ENCODE data around the gene TRAF5.
A peak's percentile ranks its signal among the peaks of the same experiment; 100 is the strongest.

Gene TRAF5

GRCh38 chr1:211361202-211361601 is 34.6 kb downstream of the TRAF5 start:
- Mint-ChIP-seq H3K4me3 (no peak overlapping the region), H3K4me1 (ENCODE audit: low read depth in 2 of 2) (peaks cover 8 to 16% of the 10 kb centered on the region in 2 donors), H3K36me3 (ENCODE audit: insufficient read depth) (peaks cover 60% of the 10 kb centered on the region), H3K27me3 (no peaks in the 10 kb centered on the region), H3K27ac (no peak overlapping the region), H3K9me3 (no peaks in the 10 kb centered on the region)
- ATAC-seq (replicated peaks) = no peak
- DNase-seq = no peak

GRCh38 chr1:211369640-211370039 is 43.0 kb downstream of the TRAF5 start:
- no peak for ATAC-seq (replicated peaks)
- H3K9me3 Mint-ChIP-seq = no peaks in the 10 kb centered on the region
- H3K36me3 Mint-ChIP-seq (ENCODE audit: insufficient read depth) = peaks cover 49% of the 10 kb centered on the region
- no peak overlapping the region for H3K4me3 Mint-ChIP-seq
- DNase-seq = no peak
- peak overlapping the region in 1 of 2 donors; percentile 67 for H3K27ac Mint-ChIP-seq
- no peaks in the 10 kb centered on the region for H3K27me3 Mint-ChIP-seq
- H3K4me1 Mint-ChIP-seq (ENCODE audit: low read depth in 2 of 2) = peaks cover 0 to 21% of the 10 kb centered on the region in 2 donors

- H3K36me3 Mint-ChIP-seq (ENCODE audit: insufficient read depth) = peaks cover 54% of the 10 kb centered on the region
- no peaks in the 10 kb centered on the region for H3K27me3 Mint-ChIP-seq
- no peaks in the 10 kb centered on the region for H3K9me3 Mint-ChIP-seq
- DNase-seq = no peak
- no peak overlapping the region for H3K4me3 Mint-ChIP-seq
- ATAC-seq (replicated peaks) = no peak
- H3K27ac Mint-ChIP-seq = peak overlapping the region in 1 of 2 donors; percentile 87
- H3K4me1 Mint-ChIP-seq (ENCODE audit: low read depth in 2 of 2) = peaks cover 0 to 21% of the 10 kb centered on the region in 2 donors
These were observed 44.0 kb downstream of the TRAF5 start for GRCh38 chr1:211370669-211371068.

- H3K9me3 Mint-ChIP-seq = no peaks in the 10 kb centered on the region
- H3K4me1 Mint-ChIP-seq (ENCODE audit: low read depth in 2 of 2) = peaks cover 0 to 21% of the 10 kb centered on the region in 2 donors
- peaks cover 54% of the 10 kb centered on the region for H3K36me3 Mint-ChIP-seq (ENCODE audit: insufficient read depth)
- H3K27ac Mint-ChIP-seq = peak overlapping the region; percentile 41 to 44
- H3K4me3 Mint-ChIP-seq = no peak overlapping the region
- no peaks in the 10 kb centered on the region for H3K27me3 Mint-ChIP-seq
- no peak for ATAC-seq (replicated peaks)
- no peak for DNase-seq
These were observed 44.9 kb downstream of the TRAF5 start for GRCh38 chr1:211371406-211372105.

GRCh38 chr1:211372463-211372862 is 45.8 kb downstream of the TRAF5 start:
- Mint-ChIP-seq H3K27ac (peak overlapping the region in 1 of 2 donors; percentile 44), H3K27me3 (no peaks in the 10 kb centered on the region), H3K36me3 (ENCODE audit: insufficient read depth) (peaks cover 45% of the 10 kb centered on the region), H3K9me3 (no peaks in the 10 kb centered on the region), H3K4me1 (ENCODE audit: low read depth in 2 of 2) (peaks cover 0 to 22% of the 10 kb centered on the region in 2 donors), H3K4me3 (no peak overlapping the region)
- DNase-seq (no peak), ATAC-seq (replicated peaks) (no peak)

- DNase-seq (no peak), ATAC-seq (replicated peaks) (no peak)
- Mint-ChIP-seq H3K27ac (peak overlapping the region in 1 of 2 donors; percentile 80), H3K4me1 (ENCODE audit: low read depth in 2 of 2) (peaks cover 3 to 15% of the 10 kb centered on the region in 2 donors), H3K36me3 (ENCODE audit: insufficient read depth) (peaks cover 34% of the 10 kb centered on the region), H3K4me3 (no peak overlapping the region), H3K9me3 (no peaks in the 10 kb centered on the region), H3K27me3 (no peaks in the 10 kb centered on the region)
These were observed 48.6 kb downstream of the TRAF5 start for GRCh38 chr1:211375146-211375818.

- no peaks in the 10 kb centered on the region for H3K27me3 Mint-ChIP-seq
- peaks cover 3 to 15% of the 10 kb centered on the region in 2 donors for H3K4me1 Mint-ChIP-seq (ENCODE audit: low read depth in 2 of 2)
- ATAC-seq (replicated peaks) = no peak
- peak overlapping the region in 1 of 2 donors; percentile 80 for H3K27ac Mint-ChIP-seq
- peaks cover 27% of the 10 kb centered on the region for H3K36me3 Mint-ChIP-seq (ENCODE audit: insufficient read depth)
- no peaks in the 10 kb centered on the region for H3K9me3 Mint-ChIP-seq
- no peak for DNase-seq
- no peak overlapping the region for H3K4me3 Mint-ChIP-seq
These were observed 49.3 kb downstream of the TRAF5 start for GRCh38 chr1:211375949-211376348.

- peaks cover 5 to 16% of the 10 kb centered on the region in 2 donors for H3K4me1 Mint-ChIP-seq (ENCODE audit: low read depth in 2 of 2)
- no peak for ATAC-seq (replicated peaks)
These were observed 50.3 kb downstream of the TRAF5 start for GRCh38 chr1:211376807-211377470.

GRCh38 chr1:211377539-211378450 is 51.2 kb downstream of the TRAF5 start:
- ATAC-seq (replicated peaks) (no peak), DNase-seq (no peak)
- Mint-ChIP-seq H3K4me1 (ENCODE audit: low read depth in 2 of 2) (peaks cover 5 to 20% of the 10 kb centered on the region in 2 donors), H3K27me3 (no peaks in the 10 kb centered on the region), H3K9me3 (no peaks in the 10 kb centered on the region), H3K36me3 (ENCODE audit: insufficient read depth) (peaks cover 24% of the 10 kb centered on the region), H3K27ac (peak overlapping the region; percentile 3 to 32), H3K4me3 (no peak overlapping the region)

More at GRCh38 chr1:211376807-211377470, 50.3 kb downstream of the TRAF5 start:
- no peak for DNase-seq
- Mint-ChIP-seq H3K9me3 (no peaks in the 10 kb centered on the region), H3K36me3 (ENCODE audit: insufficient read depth) (peaks cover 25% of the 10 kb centered on the region), H3K27ac (peak overlapping the region; percentile 32 to 52), H3K27me3 (no peaks in the 10 kb centered on the region), H3K4me3 (no peak overlapping the region)

GRCh38 chr1:211378844-211379243 is 52.2 kb downstream of the TRAF5 start:
- Mint-ChIP-seq H3K36me3 (ENCODE audit: insufficient read depth) (peaks cover 25% of the 10 kb centered on the region), H3K4me1 (ENCODE audit: low read depth in 2 of 2) (peaks cover 13 to 31% of the 10 kb centered on the region in 2 donors), H3K27me3 (no peaks in the 10 kb centered on the region), H3K27ac (peak overlapping the region in 1 of 2 donors; percentile 3), H3K4me3 (no peak overlapping the region), H3K9me3 (no peaks in the 10 kb centered on the region)
- DNase-seq = no peak
- no peak for ATAC-seq (replicated peaks)

GRCh38 chr1:211379446-211379845 is 52.8 kb downstream of the TRAF5 start:
- H3K27ac Mint-ChIP-seq = peak overlapping the region in 1 of 2 donors; percentile 70

GRCh38 chr1:211381481-211382181 is 55.0 kb downstream of the TRAF5 start:
- ATAC-seq (replicated peaks) (no peak), DNase-seq (no peak)
- no peaks in the 10 kb centered on the region for H3K9me3 Mint-ChIP-seq
- H3K4me1 Mint-ChIP-seq (ENCODE audit: low read depth in 2 of 2) = peaks cover 13 to 34% of the 10 kb centered on the region in 2 donors
- peak overlapping the region; percentile 21 to 99 for H3K27ac Mint-ChIP-seq
- H3K4me3 Mint-ChIP-seq = peak overlapping the region; percentile 94 to 95
- H3K36me3 Mint-ChIP-seq (ENCODE audit: insufficient read depth) = peaks cover 11% of the 10 kb centered on the region
- no peaks in the 10 kb centered on the region for H3K27me3 Mint-ChIP-seq

More at GRCh38 chr1:211379446-211379845, 52.8 kb downstream of the TRAF5 start:
- H3K9me3 Mint-ChIP-seq = no peaks in the 10 kb centered on the region
- ATAC-seq (replicated peaks) (no peak), DNase-seq (no peak)
- H3K27me3 Mint-ChIP-seq = no peaks in the 10 kb centered on the region
- peaks cover 23% of the 10 kb centered on the region for H3K36me3 Mint-ChIP-seq (ENCODE audit: insufficient read depth)
- no peak overlapping the region for H3K4me3 Mint-ChIP-seq
- H3K4me1 Mint-ChIP-seq (ENCODE audit: low read depth in 2 of 2) = peaks cover 13 to 34% of the 10 kb centered on the region in 2 donors
